Measurements from ENCODE around the gene ELOA. TPM values are rescaled to one million over a fixed set of nuclear protein-coding genes. Genes with fewer than 3 reads are reported as not detected.
"Not testable (repeated sequence)": the region's sequence is repeated elsewhere in the genome, so short reads cannot be mapped to it uniquely, and the experiment has no call there.

The ELOA gene
- total RNA-seq, 1 donor from 2014 or later: 70.2 TPM

GRCh38 chr1:23800400-23801337 is 57.4 kb downstream of the ELOA start, which contains the start of gene GALE:
GALE (minus strand) TSS chr1:23800754; CDS start chr1:23799007, 1,747 bp downstream.
- intact Hi-C loops (cut with micrococcal nuclease): loop anchor here (1.0 to 2.0 kb wide), 6 partner anchors 9 to 180 kb away; partner anchors contain the start of genes HMGCL, LYPLA2, PITHD1 and PNRC2
- peak; percentile 94 for DNase-seq
- Mint-ChIP-seq H3K9me3 (no peaks in the 10 kb centered on the region), H3K4me3 (peak within 1 kb of the TSS; percentile 91), H3K4me1 (peaks cover 21% of the 10 kb centered on the region), H3K36me3 (ENCODE audit: low read depth) (peaks cover 35% of the 10 kb centered on the region), H3K27me3 (no peaks in the 10 kb centered on the region), H3K27ac (peak within 1 kb of the TSS; percentile 76)
- ChIA-PET POLR2A (interaction anchor here (0.5 to 3.8 kb wide), 19 partner anchors 10 to 316 kb away, joined by 3 to 34 read pairs (median 5); partner anchors contain the start of genes CNR2, ELOA, HMGCL and LYPLA2), CTCF (interaction anchor here (1.2 to 2.6 kb wide), 3 partner anchors 10 to 116 kb away, joined by 3 to 21 read pairs (median 10); no protein-coding TSS in a partner anchor)
- no peak for TF ChIP-seq CTCF (IDR thresholded peaks at IDR 0.05)
- ATAC-seq (ENCODE audit: low read depth): peak; percentile 95

- ATAC-seq (ENCODE audit: low read depth) (no peak), DNase-seq (no peak)
- TF ChIP-seq CTCF (IDR thresholded peaks at IDR 0.05): no peak
- ChIA-PET CTCF (interaction anchor here (1.2 to 2.6 kb wide), 3 partner anchors 9 to 115 kb away, joined by 3 to 21 read pairs (median 10); no protein-coding TSS in a partner anchor), POLR2A (interaction anchor here (0.5 to 3.8 kb wide), 15 partner anchors 10 to 163 kb away, joined by 3 to 34 read pairs (median 4); partner anchors contain the start of genes CNR2, ELOA, HMGCL and LYPLA2)
- Mint-ChIP-seq H3K36me3 (ENCODE audit: low read depth) (peaks cover 36% of the 10 kb centered on the region), H3K4me1 (peaks cover 21% of the 10 kb centered on the region), H3K4me3 (peak overlapping the region; percentile 91), H3K9me3 (no peaks in the 10 kb centered on the region), H3K27ac (peak overlapping the region; percentile 76), H3K27me3 (no peaks in the 10 kb centered on the region)
- intact Hi-C loops (cut with micrococcal nuclease): loop anchor here (2.0 kb wide), 3 partner anchors 115 to 179 kb away; partner anchors contain the start of genes PNRC2 and SRSF10
Observed at GRCh38 chr1:23801338-23801748, 58.1 kb downstream of the ELOA start.

GRCh38 chr1:23801876-23802275 is 58.6 kb downstream of the ELOA start:
- H3K4me3 Mint-ChIP-seq: peak overlapping the region; percentile 41
- H3K27ac Mint-ChIP-seq: peak overlapping the region; percentile 18
- ATAC-seq (ENCODE audit: low read depth) (no peak), DNase-seq (no peak)
- no peaks in the 10 kb centered on the region for H3K9me3 Mint-ChIP-seq
- no peak for TF ChIP-seq CTCF (IDR thresholded peaks at IDR 0.05)
- no peaks in the 10 kb centered on the region for H3K27me3 Mint-ChIP-seq
- intact Hi-C loops (cut with micrococcal nuclease): loop anchor here (2.0 kb wide), 3 partner anchors 115 to 179 kb away; partner anchors contain the start of genes PNRC2 and SRSF10
- peaks cover 31% of the 10 kb centered on the region for H3K36me3 Mint-ChIP-seq (ENCODE audit: low read depth)
- ChIA-PET POLR2A (interaction anchor here (0.5 to 3.8 kb wide), 14 partner anchors 9 to 126 kb away, joined by 3 to 34 read pairs (median 4); partner anchors contain the start of genes HMGCL, LYPLA2 and PITHD1), CTCF (interaction anchor here (0.8 to 2.6 kb wide), 4 partner anchors 9 to 115 kb away, joined by 3 to 21 read pairs (median 6); no protein-coding TSS in a partner anchor)
- peaks cover 21% of the 10 kb centered on the region for H3K4me1 Mint-ChIP-seq

- H3K9me3 Mint-ChIP-seq; H3K27me3 Mint-ChIP-seq; DNase-seq; intact Hi-C loops (cut with micrococcal nuclease); H3K4me3 Mint-ChIP-seq; ATAC-seq (ENCODE audit: low read depth): not testable (repeated sequence)
- ChIA-PET POLR2A (interaction anchor here (0.6 to 1.6 kb wide), 3 partner anchors 15 to 177 kb away, joined by 3 to 5 read pairs (median 4); partner anchors contain the start of gene SRSF10), CTCF (interaction anchor here (0.6 to 2.6 kb wide), 3 partner anchors 8 to 141 kb away, joined by 3 to 21 read pairs (median 3); no protein-coding TSS in a partner anchor)
- H3K27ac Mint-ChIP-seq: peak overlapping the region; percentile 24
- peaks cover 27% of the 10 kb centered on the region for H3K36me3 Mint-ChIP-seq (ENCODE audit: low read depth)
- peaks cover 21% of the 10 kb centered on the region for H3K4me1 Mint-ChIP-seq
Observed at GRCh38 chr1:23802809-23803342, 59.6 kb downstream of the ELOA start.

GRCh38 chr1:23803674-23804073 is 60.4 kb downstream of the ELOA start:
- H3K4me1 Mint-ChIP-seq: peaks cover 20% of the 10 kb centered on the region
- no peak overlapping the region for H3K27ac Mint-ChIP-seq
- no peak for TF ChIP-seq CTCF (IDR thresholded peaks at IDR 0.05)
- H3K4me3 Mint-ChIP-seq: no peak overlapping the region
- ATAC-seq (ENCODE audit: low read depth) (no peak), DNase-seq (no peak)
- POLR2A ChIA-PET: no interaction called here
- CTCF ChIA-PET: interaction anchor here (1.0 kb wide), 1 partner anchor 12 kb away, joined by 3 read pairs; the partner anchor contains the start of gene LYPLA2
- no peaks in the 10 kb centered on the region for H3K9me3 Mint-ChIP-seq
- peaks cover 25% of the 10 kb centered on the region for H3K36me3 Mint-ChIP-seq (ENCODE audit: low read depth)
- intact Hi-C loops (cut with micrococcal nuclease): no loop called here
- H3K27me3 Mint-ChIP-seq: no peaks in the 10 kb centered on the region

All from activated B cell treated with CpG ODN at 0.5 μM for 24 hours (primary cell).